ENCODE data around the gene FCHO2. TPM values are rescaled to one million over a fixed set of nuclear protein-coding genes. Genes with fewer than 3 reads are reported as not detected.

The FCHO2 gene
- total and polyA plus RNA-seq, 7 donors = 4.0 to 19.9 (median 16.6) TPM

DNA sequence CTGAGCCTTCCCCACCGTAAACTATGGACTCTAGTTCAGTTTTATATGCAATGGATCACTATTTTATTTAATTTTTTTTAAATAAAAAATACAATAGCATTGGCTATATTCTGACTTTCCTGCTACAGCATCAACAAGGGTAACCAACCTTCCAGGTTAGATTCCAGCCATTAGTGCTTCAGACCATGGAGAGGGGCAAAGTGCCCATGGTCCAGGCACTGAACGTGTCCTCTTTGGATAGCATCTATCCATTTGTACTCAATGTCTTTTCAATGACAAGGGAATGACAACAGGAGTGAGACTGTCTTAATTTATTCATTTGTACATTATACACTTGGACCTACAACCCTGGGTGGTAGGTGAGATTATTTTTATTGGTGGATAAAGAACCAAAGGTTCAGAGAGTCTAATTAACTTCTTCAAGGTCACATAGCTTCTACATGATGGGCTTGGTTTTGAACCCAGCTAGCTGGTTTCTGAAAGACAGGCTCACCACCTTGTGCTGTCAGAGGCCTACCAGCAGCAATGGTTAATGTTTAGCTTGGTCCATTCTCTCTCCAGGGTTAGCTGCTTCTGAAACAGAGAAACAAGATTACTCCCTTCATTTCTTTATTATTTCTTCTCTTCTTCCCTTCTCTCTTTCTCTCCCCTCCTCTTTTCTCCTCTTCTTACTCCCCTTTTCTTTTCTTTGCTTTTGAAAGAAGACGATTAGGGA lies 176.0 kb downstream of the FCHO2 start:
- WGBS, 3 donors = 69 to 81% (median 73%) methylated on average over 3 of the region's 3 CpGs
- Histone ChIP-seq H3K27me3 (ENCODE audit: insufficient read depth in 3 of 3, low read length in 2 of 3) (peaks cover 0 to 12% (median 1%) of the 10 kb centered on the region in 3 donors), H3K4me3 (no peak overlapping the region), H3K36me3 (ENCODE audit: insufficient read depth in 1 of 2, low read depth in 1 of 2) (no peaks in the 10 kb centered on the region), H3K4me1 (no peaks in the 10 kb centered on the region), H3K27ac (no peak overlapping the region), H3K9me3 (no peaks in the 10 kb centered on the region)
- DNase-seq = no peak
- TF ChIP-seq, protein P1, sequence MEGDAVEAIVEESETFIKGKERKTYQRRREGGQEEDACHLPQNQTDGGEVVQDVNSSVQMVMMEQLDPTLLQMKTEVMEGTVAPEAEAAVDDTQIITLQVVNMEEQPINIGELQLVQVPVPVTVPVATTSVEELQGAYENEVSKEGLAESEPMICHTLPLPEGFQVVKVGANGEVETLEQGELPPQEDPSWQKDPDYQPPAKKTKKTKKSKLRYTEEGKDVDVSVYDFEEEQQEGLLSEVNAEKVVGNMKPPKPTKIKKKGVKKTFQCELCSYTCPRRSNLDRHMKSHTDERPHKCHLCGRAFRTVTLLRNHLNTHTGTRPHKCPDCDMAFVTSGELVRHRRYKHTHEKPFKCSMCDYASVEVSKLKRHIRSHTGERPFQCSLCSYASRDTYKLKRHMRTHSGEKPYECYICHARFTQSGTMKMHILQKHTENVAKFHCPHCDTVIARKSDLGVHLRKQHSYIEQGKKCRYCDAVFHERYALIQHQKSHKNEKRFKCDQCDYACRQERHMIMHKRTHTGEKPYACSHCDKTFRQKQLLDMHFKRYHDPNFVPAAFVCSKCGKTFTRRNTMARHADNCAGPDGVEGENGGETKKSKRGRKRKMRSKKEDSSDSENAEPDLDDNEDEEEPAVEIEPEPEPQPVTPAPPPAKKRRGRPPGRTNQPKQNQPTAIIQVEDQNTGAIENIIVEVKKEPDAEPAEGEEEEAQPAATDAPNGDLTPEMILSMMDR (IDR thresholded peaks at IDR 0.05) = no peak
- no peak for ATAC-seq
- intact Hi-C loops (cut with DNase I) = no loop called here

DNA sequence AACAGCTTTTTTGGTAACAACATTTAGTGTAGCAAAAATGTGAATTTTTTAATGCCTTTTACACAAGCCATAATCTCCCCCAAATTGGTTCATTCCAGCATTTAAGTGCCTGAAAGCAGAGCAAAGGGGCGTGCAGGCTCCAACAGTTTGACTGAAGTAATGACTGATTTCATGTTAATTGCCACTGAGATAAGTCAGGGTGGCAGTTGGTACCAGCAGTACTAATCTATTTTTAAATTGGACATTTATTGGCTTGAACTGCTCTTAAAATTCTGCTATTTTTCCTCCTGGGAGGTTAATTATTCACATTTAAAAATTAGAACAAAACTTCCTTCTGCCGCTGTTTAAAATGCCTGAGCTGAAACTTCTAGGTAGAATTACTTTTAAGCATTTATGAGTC lies 176.9 kb downstream of the FCHO2 start:
- TF ChIP-seq, protein P1 (IDR thresholded peaks at IDR 0.05) = no peak
- ATAC-seq (no peak), DNase-seq (no peak)
- intact Hi-C loops (cut with DNase I) = no loop called here
- H3K36me3 ChIP-seq (ENCODE audit: insufficient read depth in 1 of 2, low read depth in 1 of 2) = no peaks in the 10 kb centered on the region
- peaks cover 0 to 18% (median 1%) of the 10 kb centered on the region in 3 donors for H3K27me3 ChIP-seq (ENCODE audit: insufficient read depth in 3 of 3, low read length in 2 of 3)
- 81 to 87% (median 83%) methylated on average over 2 of the region's 2 CpGs for WGBS, 3 donors
- H3K4me1 ChIP-seq = no peaks in the 10 kb centered on the region
- no peak overlapping the region for H3K4me3 ChIP-seq
- no peak overlapping the region for H3K27ac ChIP-seq
- no peaks in the 10 kb centered on the region for H3K9me3 ChIP-seq

DNA sequence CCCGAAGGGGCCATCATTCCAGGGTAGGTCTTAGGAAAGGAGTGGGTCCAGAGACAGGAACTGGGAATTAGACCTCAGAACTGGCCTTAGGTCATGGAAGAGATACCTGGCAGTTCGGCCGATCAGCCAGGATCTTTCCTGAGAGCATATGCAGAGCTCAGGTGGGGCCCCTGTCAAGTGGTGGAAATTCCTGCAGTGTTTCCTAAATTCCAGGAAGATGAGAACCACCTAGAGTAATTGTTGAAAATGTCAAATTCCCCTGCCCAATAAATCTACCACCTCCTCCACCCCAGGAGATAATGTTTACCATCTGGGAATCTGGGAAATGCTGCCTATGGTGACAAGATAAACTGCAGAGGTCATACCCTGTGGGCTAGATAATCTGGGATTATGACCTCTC lies 179.2 kb downstream of the FCHO2 start:
- ATAC-seq (no peak), DNase-seq (no peak)
- Histone ChIP-seq H3K9me3 (no peaks in the 10 kb centered on the region), H3K36me3 (ENCODE audit: insufficient read depth in 1 of 2, low read depth in 1 of 2) (no peaks in the 10 kb centered on the region), H3K27me3 (ENCODE audit: insufficient read depth in 3 of 3, low read length in 2 of 3) (peaks cover 0 to 19% (median 1%) of the 10 kb centered on the region in 3 donors), H3K4me1 (no peaks in the 10 kb centered on the region), H3K27ac (no peak overlapping the region), H3K4me3 (no peak overlapping the region)
- intact Hi-C loops (cut with DNase I) = no loop called here
- 91 to 95% (median 93%) methylated on average over 3 of the region's 3 CpGs for WGBS, 3 donors
- TF ChIP-seq, protein P1 (IDR thresholded peaks at IDR 0.05) = no peak

DNA sequence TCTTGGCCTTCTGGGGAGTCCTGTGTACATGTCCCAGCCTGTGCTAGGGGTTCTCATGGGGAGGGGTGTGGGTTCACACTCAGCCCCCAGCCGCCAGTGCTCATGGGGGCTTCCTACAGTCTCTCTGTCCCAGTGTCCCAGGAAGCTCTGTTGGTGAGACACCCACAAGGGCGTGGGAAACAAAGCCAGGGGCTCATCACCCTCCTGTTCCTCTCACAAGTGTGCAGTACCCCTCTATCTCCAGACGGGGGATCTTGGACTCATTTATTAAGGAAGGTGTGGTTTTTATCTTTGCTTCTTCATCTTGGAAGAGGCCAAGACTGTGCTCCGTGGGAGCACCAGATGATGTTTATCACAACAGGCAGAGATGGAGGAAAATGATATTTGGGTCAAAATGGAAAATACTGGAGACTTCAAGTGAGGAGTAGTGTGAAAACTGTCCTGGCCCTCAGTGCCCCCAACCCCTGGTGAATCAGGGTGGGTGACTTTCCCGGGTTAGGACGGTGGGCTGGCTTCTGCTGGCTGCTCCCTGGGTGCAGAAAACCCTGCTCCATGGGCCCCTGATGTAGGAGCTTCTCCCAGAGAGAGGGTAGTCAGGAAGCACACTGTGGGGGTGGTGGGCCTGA lies 179.7 kb downstream of the FCHO2 start:
- TF ChIP-seq, protein P1 (IDR thresholded peaks at IDR 0.05) = no peak

More for the DNA sequence above, 179.7 kb downstream of the FCHO2 start:
- Histone ChIP-seq H3K9me3 (no peaks in the 10 kb centered on the region), H3K4me1 (no peaks in the 10 kb centered on the region), H3K36me3 (ENCODE audit: insufficient read depth in 1 of 2, low read depth in 1 of 2) (no peaks in the 10 kb centered on the region), H3K27me3 (ENCODE audit: insufficient read depth in 3 of 3, low read length in 2 of 3) (peaks cover 0 to 19% (median 1%) of the 10 kb centered on the region in 3 donors), H3K27ac (no peak overlapping the region), H3K4me3 (no peak overlapping the region)
- ATAC-seq = no peak
- 50 to 59% (median 59%) methylated on average over 6 of the region's 6 CpGs for whole genome bisulfite sequencing, 3 donors
- intact Hi-C loops (cut with DNase I) = no loop called here
- no peak for DNase-seq

Data from psoas muscle (tissue), 8 donors.